Panc1 (cell line): ENCODE measurements around the gene ASPSCR1. TPM values are rescaled to one million over a fixed set of nuclear protein-coding genes. Genes with fewer than 3 reads are reported as not detected.

Source experiments
- ATAC-seq: fragments of 200-7000 bp; cut with Tn5 transposase; 2 replicates; pipeline ENCODE4 v1.9.1; 2020; ENCODE audit warnings: mild to moderate bottlenecking, moderate library complexity
- BruUV-seq: library from RNA; stranded (reverse); fragments of 400-500 nt; replicated peaks from 2 replicates; lab custom pipeline; 2021; lab: Mats Ljungman, UMichigan
- CTCF ChIA-PET: fragments of 300-600 bp; sonication (Branson Sonifier 250); formaldehyde crosslinking; loops from one replicate; lab custom pipeline; 2022; ENCODE audit warnings: antibody characterized with exemption; lab: Charles Lee
- POLR2A ChIA-PET: fragments of 300-600 bp; sonication (Branson Sonifier 250); formaldehyde crosslinking; loops from one replicate; lab custom pipeline; 2022; ENCODE audit warnings: antibody characterized with exemption; lab: Charles Lee
- DNase-seq: peaks from one replicate; pipeline ENCODE4 v3.0.0-alpha.2; 2010; ENCODE audit warnings: low read depth, low spot score
- H3K27ac ChIP-seq: 2 replicates; pipeline ENCODE4 v1.5.1; 2011; ENCODE audit warnings: mild to moderate bottlenecking, low read length, inconsistent platforms
- H3K27me3 ChIP-seq: fragments of 200-500 bp; sonication (Bioruptor generic); 2 replicates; pipeline ENCODE4 v1.6.0; 2014; ENCODE audit warnings: low read length, inconsistent platforms; ENCODE audit not compliant: control insufficient read depth, insufficient read depth
- H3K36me3 ChIP-seq: fragments of 200-500 bp; sonication (Bioruptor generic); 2 replicates; pipeline ENCODE4 v1.5.1; 2014; ENCODE audit warnings: inconsistent platforms, mild to moderate bottlenecking, low read length, moderate library complexity; ENCODE audit not compliant: control insufficient read depth, insufficient read depth
- H3K4me1 ChIP-seq: 2 replicates; pipeline ENCODE4 v1.5.1; 2011; ENCODE audit warnings: inconsistent platforms, mild to moderate bottlenecking, low read length, moderate library complexity; ENCODE audit not compliant: control insufficient read depth, insufficient read depth
- H3K4me3 ChIP-seq, 2 experiments: 2 replicates each; pipeline ENCODE4 v1.5.1; 2011 to 2012; ENCODE audit warnings: low read depth in 2 of 2, low read length in 2 of 2, mild to moderate bottlenecking in 2 of 2, inconsistent platforms in 1 of 2, moderate library complexity in 1 of 2
- H3K9me3 ChIP-seq: fragments of 200-500 bp; sonication (Bioruptor generic); 2 replicates; pipeline ENCODE4 v1.5.1; 2014; ENCODE audit warnings: low read depth, mild to moderate bottlenecking, inconsistent platforms, low read length, moderate library complexity; ENCODE audit not compliant: control insufficient read depth, insufficient read depth
- CTCF ChIP-seq: fragments of 450-650 bp; IDR thresholded peaks from 2 replicates; pipeline ENCODE4 v1.5.1; 2017; ENCODE audit warnings: mild to moderate bottlenecking
- POLR2AphosphoS5 ChIP-seq: IDR thresholded peaks from 2 replicates; pipeline ENCODE4 v1.6.1; 2012; ENCODE audit warnings: mild to moderate bottlenecking, low read depth, low read length, moderate library complexity
- REST ChIP-seq, 2 experiments: IDR thresholded peaks; 2 replicates each; pipeline ENCODE4 v1.6.1; 2011 to 2012; ENCODE audit warnings: low read depth in 2 of 2, control low read depth in 1 of 2, low read length in 1 of 2, mild to moderate bottlenecking in 1 of 2, moderate library complexity in 1 of 2; ENCODE audit not compliant: insufficient read depth in 1 of 2
- SIN3A ChIP-seq: IDR thresholded peaks from 2 replicates; pipeline ENCODE4 v1.6.1; 2012; ENCODE audit warnings: low read depth, mild to moderate bottlenecking, low read length, moderate library complexity, borderline replicate concordance; ENCODE audit not compliant: insufficient read depth
- TCF7L2 ChIP-seq: IDR thresholded peaks from 2 replicates; pipeline ENCODE4 v1.6.1; 2011; ENCODE audit warnings: mild to moderate bottlenecking, low read depth, low read length, inconsistent platforms
- in situ Hi-C: cut with HindIII; loops from 2 replicates; pipeline ENCODE4 v1.10.0; 2016; ENCODE audit warnings: low sequenced_read_pairs, low pct_unique_long_range_greater_than_20kb
- intact Hi-C: fragments of 100-400 bp; cut with micrococcal nuclease; formaldehyde crosslinking; loops from one replicate; pipeline ENCODE4 v1.10.0; 2022; ENCODE audit not compliant: unreplicated experiment
- total RNA-seq: library from RNA; stranded (reverse); gene quantifications from one replicate; pipeline ENCODE4 v1.2.1, GENCODE V29; 2021; ENCODE audit not compliant: unreplicated experiment

ASPSCR1 gene
- total RNA-seq, 1 experiment from 2014 or later = 64.7 TPM

- Histone ChIP-seq H3K4me3 (peak overlapping the region; percentile 63), H3K27ac (peak overlapping the region; percentile 79), H3K36me3 (peaks cover 2% of the 10 kb centered on the region; the same call in 1 of the 2 replicates), H3K4me1 (peaks cover 13% of the 10 kb centered on the region), H3K9me3 (no peaks in the 10 kb centered on the region), H3K27me3 (no peaks in the 10 kb centered on the region)
- peak; percentile 77 for ATAC-seq
- intact Hi-C loops (no loop called here), in situ Hi-C loops (no loop called here)
- ChIA-PET POLR2A (interaction anchor here (0.6 to 1.2 kb wide), 2 partner anchors 11 to 76 kb away, joined by 3 to 5 read pairs; no protein-coding TSS in a partner anchor), CTCF (interaction anchor here (0.7 to 1.7 kb wide), 8 partner anchors 9 to 124 kb away, joined by 3 to 5 read pairs (median 4); no protein-coding TSS in a partner anchor)
- no peak for DNase-seq
- TF ChIP-seq POLR2AphosphoS5 (peak; percentile 81), CTCF (peak; percentile 94), TCF7L2 (no peak)
- TSS peak; percentile 84 for BruUV-seq
Measured at GRCh38 chr17:82030470-82031302, 53.3 kb downstream of the ASPSCR1 start.

GRCh38 chr17:82031303-82031884 lies 54.0 kb downstream of the ASPSCR1 start, which contains the start of gene RAC3:
RAC3 (plus strand) TSS chr17:82031678; CDS start chr17:82031762, 84 bp downstream.
- Histone ChIP-seq H3K36me3 (peaks cover 2% of the 10 kb centered on the region; the same call in 1 of the 2 replicates), H3K9me3 (no peaks in the 10 kb centered on the region), H3K27me3 (no peaks in the 10 kb centered on the region), H3K27ac (peak within 1 kb of the TSS; percentile 79), H3K4me1 (peaks cover 18% of the 10 kb centered on the region), H3K4me3 (peak within 1 kb of the TSS; percentile 63 to 64)
- ChIA-PET CTCF (no interaction called here), POLR2A (no interaction called here)
- ATAC-seq (peak; percentile 74), DNase-seq (no peak)
- TF ChIP-seq SIN3A (peak; percentile 91; the same call in 1 of the 2 replicates), TCF7L2 (no peak)
- in situ Hi-C loops (no loop called here), intact Hi-C loops (no loop called here)
- BruUV-seq = no TSS peak

- ATAC-seq = peak; percentile 72
- peak overlapping the region; percentile 77 for H3K27ac ChIP-seq
- peaks cover 21% of the 10 kb centered on the region for H3K4me1 ChIP-seq
- no peaks in the 10 kb centered on the region for H3K9me3 ChIP-seq
- BruUV-seq = no TSS peak
- ChIA-PET POLR2A (no interaction called here), CTCF (no interaction called here)
- peak overlapping the region; percentile 63 to 64 for H3K4me3 ChIP-seq
- in situ Hi-C loops = no loop called here
- DNase-seq = no peak
- no peaks in the 10 kb centered on the region for H3K27me3 ChIP-seq
- TF ChIP-seq REST (IDR thresholded peaks at IDR 0.05; ENCODE audit: insufficient read depth in 1 of 2, low read depth in 2 of 2, low read length in 1 of 2) (no peak), SIN3A (no peak), TCF7L2 (no peak), POLR2AphosphoS5 (no peak), CTCF (no peak)
- intact Hi-C loops = no loop called here
- peaks cover 2% of the 10 kb centered on the region; the same call in 1 of the 2 replicates for H3K36me3 ChIP-seq
Measured at GRCh38 chr17:82031885-82032627, 54.6 kb downstream of the ASPSCR1 start.
